ENCODE measurements around the gene DIPK1B.
A peak's percentile ranks its signal among the peaks of the same experiment; 100 is the strongest.
"Not testable (repeated sequence)": the region's sequence is repeated elsewhere in the genome, so short reads cannot be mapped to it uniquely, and the experiment has no call there.

DIPK1B gene

GRCh38 chr9:136700304-136700703 is 12.1 kb upstream of the DIPK1B start:
- DNase-seq: no peak

GRCh38 chr9:136700959-136701667 is 11.3 kb upstream of the DIPK1B start:
- DNase-seq: no peak

- no peak for DNase-seq
These were observed 10.7 kb upstream of the DIPK1B start for GRCh38 chr9:136701668-136702053.

- no peak for DNase-seq
These were observed 9.0 kb upstream of the DIPK1B start for GRCh38 chr9:136703276-136703860.

GRCh38 chr9:136704741-136705140 is 7.6 kb upstream of the DIPK1B start:
- not testable (repeated sequence) for DNase-seq

GRCh38 chr9:136705564-136705963 is 6.8 kb upstream of the DIPK1B start:
- DNase-seq: no peak

- no peak for DNase-seq
These were observed 5.4 kb upstream of the DIPK1B start for GRCh38 chr9:136707011-136707410.

- no peak for DNase-seq
These were observed 4.4 kb upstream of the DIPK1B start for GRCh38 chr9:136707849-136708517.

- DNase-seq: no peak
These were observed 2.8 kb upstream of the DIPK1B start for GRCh38 chr9:136709454-136710109.

GRCh38 chr9:136710543-136710942 is 1.8 kb upstream of the DIPK1B start:
- no peak for DNase-seq

GRCh38 chr9:136711219-136711648 is 1.1 kb upstream of the DIPK1B start:
- not testable (repeated sequence) for DNase-seq

- DNase-seq: peak; percentile 39
These were observed 545 bp downstream of the DIPK1B start for GRCh38 chr9:136712690-136713544.

GRCh38 chr9:136713550-136713949 is 1.2 kb downstream of the DIPK1B start:
- no peak for DNase-seq

- DNase-seq: peak; percentile 52
These were observed 1.9 kb downstream of the DIPK1B start for GRCh38 chr9:136714096-136714892.

- no peak for DNase-seq
These were observed 2.5 kb downstream of the DIPK1B start for GRCh38 chr9:136714893-136715274.

- DNase-seq: no peak
These were observed 5.0 kb downstream of the DIPK1B start for GRCh38 chr9:136717399-136717798.

GRCh38 chr9:136718345-136719194 is 6.2 kb downstream of the DIPK1B start:
- DNase-seq: no peak

GRCh38 chr9:136719195-136719880 is 7.0 kb downstream of the DIPK1B start:
- DNase-seq: no peak

- DNase-seq: peak; percentile 82
These were observed 8.0 kb downstream of the DIPK1B start for GRCh38 chr9:136720251-136720897.

- DNase-seq: no peak
These were observed 8.5 kb downstream of the DIPK1B start for GRCh38 chr9:136720898-136721338.
